HepG2 (cell line): ENCODE results near the gene DSCAML1. TPM values are rescaled to one million over a fixed set of nuclear protein-coding genes. Genes with fewer than 3 reads are reported as not detected.

Experiments
- MAF1 ChIP-seq: sonication (generic); formaldehyde crosslinking; IDR thresholded peaks from 2 replicates; pipeline ENCODE4 v1.5.0; 2020; ENCODE audit warnings: missing genetic modification reagents, borderline replicate concordance
- NFE2L1 ChIP-seq: sonication (generic); formaldehyde crosslinking; IDR thresholded peaks from 2 replicates; pipeline ENCODE4 v1.4.0; 2020; ENCODE audit warnings: missing genetic modification reagents, mild to moderate bottlenecking, borderline replicate concordance
- THAP11 ChIP-seq: IDR thresholded peaks from 2 replicates; pipeline ENCODE4 v1.6.1; 2016; ENCODE audit warnings: missing biosample characterization, missing genetic modification reagents
- ZFP36 ChIP-seq: fragments of 150-350 bp; IDR thresholded peaks from 2 replicates; pipeline ENCODE4 v1.6.1; 2018; ENCODE audit warnings: borderline replicate concordance, low read length, low read depth; ENCODE audit not compliant: partially characterized antibody
- ZNF292 ChIP-seq: sonication (generic); formaldehyde crosslinking; IDR thresholded peaks from 2 replicates; pipeline ENCODE4 v1.8.1; 2022; ENCODE audit warnings: mild to moderate bottlenecking, low read depth, missing genetic modification reagents, borderline replicate concordance
- ZNF761 ChIP-seq: sonication (generic); formaldehyde crosslinking; conservative IDR thresholded peaks from 2 replicates; pipeline ENCODE4 v1.4.0; 2020; ENCODE audit warnings: mild to moderate bottlenecking, missing genetic modification reagents
- ZNF83 ChIP-seq: sonication (generic); formaldehyde crosslinking; IDR thresholded peaks from 2 replicates; pipeline ENCODE4 v1.4.0; 2020; ENCODE audit warnings: missing genetic modification reagents, mild to moderate bottlenecking, borderline replicate concordance
- polyA plus RNA-seq, 8 experiments: library from polyadenylated mRNA; depleted of rRNA in 3 of 8; stranded (reverse) in 7 of 8; unstranded in 1 of 8; fragments of >200 nt; fragmentation: Illumina TruSeq in 4 of 8; extraction: Trizol in 4 of 8; gene quantifications; 2 replicates each; pipeline versions ENCODE4 v1.2.1 to v1.2.3, GENCODE V29; 2011 to 2016; ENCODE audit warnings: low read depth in 4 of 8, missing spikeins in 1 of 8, mixed read lengths in 1 of 8; ENCODE audit not compliant: insufficient read depth in 1 of 8
- total RNA-seq, 5 experiments: library from RNA; depleted of rRNA; stranded (reverse); fragments of >200 nt; fragmentation: Illumina TruSeq; extraction: Trizol; gene quantifications; 2 replicates each; pipeline ENCODE4 v1.2.3, GENCODE V29; 2016; ENCODE audit warnings: low read depth in 1 of 5
- TF ChIP-seq, protein P1 (sequence below): IDR thresholded peaks from 2 replicates; pipeline ENCODE4 v1.6.1; 2016; ENCODE audit warnings: mild to moderate bottlenecking
- TF ChIP-seq, protein P2 (sequence below): sonication (generic); formaldehyde crosslinking; IDR thresholded peaks from 2 replicates; pipeline ENCODE4 v1.4.0; 2020; ENCODE audit warnings: missing genetic modification reagents

DSCAML1 gene
- total and polyA plus RNA-seq, 2 of the 13 experiments (the other 11 are each of a cell fraction or from before 2014, with no cell fraction given): 0.29 to 0.40 TPM

DNA sequence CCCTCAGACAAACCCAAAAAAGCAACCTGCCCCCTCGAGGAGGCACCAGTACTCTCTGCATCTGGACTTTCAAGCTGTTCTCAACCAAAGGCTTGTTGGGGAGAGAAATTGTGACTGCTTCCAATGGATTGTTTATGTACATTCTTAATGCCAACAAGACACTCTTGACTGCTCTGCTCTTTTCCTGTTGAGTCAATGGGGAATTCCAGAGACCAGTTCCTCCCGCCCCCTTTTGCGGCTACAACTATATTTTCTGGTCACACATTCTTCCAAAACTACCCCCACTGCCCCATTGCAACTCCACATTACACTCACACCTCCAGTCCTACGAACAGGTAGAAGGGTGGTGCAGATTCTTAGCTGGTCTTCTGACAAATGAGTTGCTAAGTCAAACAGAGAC is 187.0 kb downstream of the DSCAML1 start (continued):
- no peak for TF ChIP-seq ZNF292 (CRISPR knock-in tag)
- no peak for TF ChIP-seq ZNF83 (CRISPR knock-in tag)
- no peak for TF ChIP-seq ZNF761
- TF ChIP-seq, protein P1, sequence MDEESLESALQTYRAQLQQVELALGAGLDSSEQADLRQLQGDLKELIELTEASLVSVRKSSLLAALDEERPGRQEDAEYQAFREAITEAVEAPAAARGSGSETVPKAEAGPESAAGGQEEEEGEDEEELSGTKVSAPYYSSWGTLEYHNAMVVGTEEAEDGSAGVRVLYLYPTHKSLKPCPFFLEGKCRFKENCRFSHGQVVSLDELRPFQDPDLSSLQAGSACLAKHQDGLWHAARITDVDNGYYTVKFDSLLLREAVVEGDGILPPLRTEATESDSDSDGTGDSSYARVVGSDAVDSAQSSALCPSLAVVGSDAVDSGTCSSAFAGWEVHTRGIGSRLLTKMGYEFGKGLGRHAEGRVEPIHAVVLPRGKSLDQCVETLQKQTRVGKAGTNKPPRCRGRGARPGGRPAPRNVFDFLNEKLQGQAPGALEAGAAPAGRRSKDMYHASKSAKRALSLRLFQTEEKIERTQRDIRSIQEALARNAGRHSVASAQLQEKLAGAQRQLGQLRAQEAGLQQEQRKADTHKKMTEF (CRISPR knock-in tag): no peak
- TF ChIP-seq, protein P2, sequence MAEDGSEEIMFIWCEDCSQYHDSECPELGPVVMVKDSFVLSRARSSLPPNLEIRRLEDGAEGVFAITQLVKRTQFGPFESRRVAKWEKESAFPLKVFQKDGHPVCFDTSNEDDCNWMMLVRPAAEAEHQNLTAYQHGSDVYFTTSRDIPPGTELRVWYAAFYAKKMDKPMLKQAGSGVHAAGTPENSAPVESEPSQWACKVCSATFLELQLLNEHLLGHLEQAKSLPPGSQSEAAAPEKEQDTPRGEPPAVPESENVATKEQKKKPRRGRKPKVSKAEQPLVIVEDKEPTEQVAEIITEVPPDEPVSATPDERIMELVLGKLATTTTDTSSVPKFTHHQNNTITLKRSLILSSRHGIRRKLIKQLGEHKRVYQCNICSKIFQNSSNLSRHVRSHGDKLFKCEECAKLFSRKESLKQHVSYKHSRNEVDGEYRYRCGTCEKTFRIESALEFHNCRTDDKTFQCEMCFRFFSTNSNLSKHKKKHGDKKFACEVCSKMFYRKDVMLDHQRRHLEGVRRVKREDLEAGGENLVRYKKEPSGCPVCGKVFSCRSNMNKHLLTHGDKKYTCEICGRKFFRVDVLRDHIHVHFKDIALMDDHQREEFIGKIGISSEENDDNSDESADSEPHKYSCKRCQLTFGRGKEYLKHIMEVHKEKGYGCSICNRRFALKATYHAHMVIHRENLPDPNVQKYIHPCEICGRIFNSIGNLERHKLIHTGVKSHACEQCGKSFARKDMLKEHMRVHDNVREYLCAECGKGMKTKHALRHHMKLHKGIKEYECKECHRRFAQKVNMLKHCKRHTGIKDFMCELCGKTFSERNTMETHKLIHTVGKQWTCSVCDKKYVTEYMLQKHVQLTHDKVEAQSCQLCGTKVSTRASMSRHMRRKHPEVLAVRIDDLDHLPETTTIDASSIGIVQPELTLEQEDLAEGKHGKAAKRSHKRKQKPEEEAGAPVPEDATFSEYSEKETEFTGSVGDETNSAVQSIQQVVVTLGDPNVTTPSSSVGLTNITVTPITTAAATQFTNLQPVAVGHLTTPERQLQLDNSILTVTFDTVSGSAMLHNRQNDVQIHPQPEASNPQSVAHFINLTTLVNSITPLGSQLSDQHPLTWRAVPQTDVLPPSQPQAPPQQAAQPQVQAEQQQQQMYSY (CRISPR knock-in tag): no peak
- no peak for TF ChIP-seq NFE2L1 (CRISPR knock-in tag)
- no peak for TF ChIP-seq ZFP36
- TF ChIP-seq THAP11 (CRISPR knock-in tag): no peak
- no peak for TF ChIP-seq MAF1 (CRISPR knock-in tag)
